ENCODE results near the gene SLC6A19. TPM values are rescaled to one million over a fixed set of nuclear protein-coding genes. Genes with fewer than 3 reads are reported as not detected.

SLC6A19 gene
- total and polyA plus RNA-seq, 9 of the 15 experiments (the other 6 are each of a cell fraction or from before 2014, with no cell fraction given) = 0.03 to 1.6 (median 0.59) TPM

GRCh38 chr5:1199649-1200494 lies 1.5 kb upstream of the SLC6A19 start (continued):
- TF ChIP-seq ZNF639 (CRISPR knock-in tag; conservative IDR thresholded peaks at IDR 0.05 in 1 of 2, IDR thresholded peaks at IDR 0.05 in 1 of 2) (peak in 1 of 2 experiments; percentile 92; a peak in 2 of 4 replicates), SAFB2 (IDR thresholded peaks at IDR 0.05; ENCODE audit: borderline replicate concordance, low read depth, low read length, severe bottlenecking) (no peak), ZKSCAN8 (CRISPR knock-in tag; IDR thresholded peaks at IDR 0.05) (peak; percentile 44; the same call in 1 of the 2 replicates), AFF1 (IDR thresholded peaks at IDR 0.05; ENCODE audit: low read depth in 1 of 2, partially characterized antibody in 2 of 2) (peak; percentile 65 to 83), ATF7 (IDR thresholded peaks at IDR 0.05) (peak; percentile 51; the same call in 1 of the 2 replicates)

Measured in K562 (cell line).